GM04504 (cell line): Measurements from ENCODE around the gene KRT17.

ENCODE experiments used
- DNase-seq: peaks from one replicate; pipeline ENCODE4 v3.0.0-alpha.2; 2012; ENCODE audit warnings: low read depth

KRT17 gene

DNA sequence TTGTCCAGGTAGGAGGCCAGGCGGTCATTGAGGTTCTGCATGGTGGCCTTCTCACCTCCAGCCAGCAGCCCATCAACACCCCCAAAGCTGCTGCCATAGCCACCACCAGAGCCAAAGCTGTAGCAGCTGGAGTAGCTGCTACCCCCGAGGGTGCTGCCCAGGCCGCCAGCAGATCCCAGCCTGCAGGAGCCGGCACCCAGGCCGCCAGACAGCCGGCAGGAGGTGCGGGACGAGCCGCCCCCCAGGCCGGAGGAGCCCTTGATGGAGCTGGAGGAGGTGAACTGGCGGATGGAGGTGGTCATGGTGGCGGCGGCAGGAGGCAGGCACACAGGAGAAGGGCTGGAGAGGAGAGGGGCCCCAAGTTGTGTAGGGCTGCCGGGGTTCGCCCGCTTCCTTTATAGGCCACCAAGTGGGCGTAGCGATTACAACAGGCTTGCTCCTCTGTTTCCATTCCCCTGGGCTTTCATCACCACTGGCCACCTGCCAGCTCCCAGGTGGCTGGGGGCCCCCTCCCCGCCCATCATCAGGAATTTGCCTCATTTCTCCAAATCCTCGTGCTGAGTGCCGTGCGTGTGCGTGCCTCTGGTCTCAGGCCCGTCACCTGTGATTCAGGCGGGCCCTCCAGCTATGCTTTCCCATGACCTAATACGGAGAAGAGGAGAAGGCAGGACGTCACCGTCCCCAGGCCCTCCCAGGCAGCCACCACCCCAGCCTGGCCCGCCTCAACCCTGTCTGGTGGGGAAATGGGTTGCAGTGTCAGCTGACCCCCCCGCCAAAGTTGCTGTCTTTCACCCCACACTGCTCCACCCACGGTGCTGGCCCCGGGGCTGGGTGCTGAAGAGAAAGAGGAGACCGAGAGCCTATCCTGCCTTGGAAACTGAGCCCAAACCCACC is at the start of gene KRT17:
Gene KRT17, minus strand, starts transcription at position 368 of the 894 bp plus-strand sequence. Its CDS starts 66 bp downstream, at position 302.
- DNase-seq, result no peak

- DNase-seq, result no peak
Measured at GRCh38 chr17:41672153-41672552, 47.8 kb upstream of the KRT17 start.

- DNase-seq, result no peak
Measured at GRCh38 chr17:41667280-41668041, 43.1 kb upstream of the KRT17 start.

DNA sequence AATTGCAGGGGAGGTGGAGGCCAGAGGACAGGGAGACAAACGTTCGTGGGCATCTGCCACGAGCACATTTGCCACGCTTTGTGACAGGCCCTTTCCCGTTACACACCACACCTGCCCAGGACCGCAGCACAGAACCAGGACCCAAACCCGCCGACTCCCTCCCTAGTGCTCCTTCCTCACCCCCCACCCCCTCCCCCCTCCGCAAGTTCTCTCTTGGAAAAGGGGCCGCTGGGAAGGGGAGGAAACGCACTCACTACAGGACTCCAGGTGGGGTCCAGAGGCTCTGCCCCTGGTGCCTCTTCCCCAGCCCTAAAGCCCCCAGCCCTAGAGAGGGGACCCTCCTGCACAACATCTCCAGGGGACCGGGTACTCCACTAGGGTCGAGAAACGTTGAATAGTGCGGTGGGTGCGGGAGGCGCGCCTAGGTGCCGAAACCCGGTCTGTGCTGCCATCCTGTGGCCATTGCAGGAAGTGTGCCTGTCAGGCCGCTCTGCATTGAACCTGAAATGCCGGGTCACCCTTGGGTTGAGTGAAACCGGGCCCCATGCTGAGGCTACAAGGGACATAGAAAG is 42.4 kb upstream of the KRT17 start:
- no peak for DNase-seq

DNA sequence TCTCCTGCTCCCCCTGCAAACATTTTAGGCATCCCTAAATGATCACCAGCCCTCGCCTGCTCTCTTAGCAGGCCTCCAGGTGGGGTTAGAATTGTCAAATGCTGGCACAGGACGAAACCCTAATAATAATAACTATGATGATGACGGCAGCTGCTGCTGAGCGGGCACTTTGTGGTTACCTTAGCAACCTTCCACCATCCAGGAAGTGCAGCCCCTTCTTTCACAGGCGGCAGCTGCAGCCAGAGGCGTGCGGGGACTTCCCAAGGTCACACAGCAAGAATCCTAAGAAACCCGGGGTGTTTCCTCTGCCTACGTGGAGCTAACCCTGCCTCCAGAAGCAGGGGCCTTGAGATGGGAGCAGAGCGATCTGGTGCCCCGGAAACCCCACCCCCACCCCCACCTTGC is 41.9 kb upstream of the KRT17 start:
- DNase-seq, result no peak

GRCh38 chr17:41665566-41666236 is 41.3 kb upstream of the KRT17 start:
- no peak for DNase-seq

DNA sequence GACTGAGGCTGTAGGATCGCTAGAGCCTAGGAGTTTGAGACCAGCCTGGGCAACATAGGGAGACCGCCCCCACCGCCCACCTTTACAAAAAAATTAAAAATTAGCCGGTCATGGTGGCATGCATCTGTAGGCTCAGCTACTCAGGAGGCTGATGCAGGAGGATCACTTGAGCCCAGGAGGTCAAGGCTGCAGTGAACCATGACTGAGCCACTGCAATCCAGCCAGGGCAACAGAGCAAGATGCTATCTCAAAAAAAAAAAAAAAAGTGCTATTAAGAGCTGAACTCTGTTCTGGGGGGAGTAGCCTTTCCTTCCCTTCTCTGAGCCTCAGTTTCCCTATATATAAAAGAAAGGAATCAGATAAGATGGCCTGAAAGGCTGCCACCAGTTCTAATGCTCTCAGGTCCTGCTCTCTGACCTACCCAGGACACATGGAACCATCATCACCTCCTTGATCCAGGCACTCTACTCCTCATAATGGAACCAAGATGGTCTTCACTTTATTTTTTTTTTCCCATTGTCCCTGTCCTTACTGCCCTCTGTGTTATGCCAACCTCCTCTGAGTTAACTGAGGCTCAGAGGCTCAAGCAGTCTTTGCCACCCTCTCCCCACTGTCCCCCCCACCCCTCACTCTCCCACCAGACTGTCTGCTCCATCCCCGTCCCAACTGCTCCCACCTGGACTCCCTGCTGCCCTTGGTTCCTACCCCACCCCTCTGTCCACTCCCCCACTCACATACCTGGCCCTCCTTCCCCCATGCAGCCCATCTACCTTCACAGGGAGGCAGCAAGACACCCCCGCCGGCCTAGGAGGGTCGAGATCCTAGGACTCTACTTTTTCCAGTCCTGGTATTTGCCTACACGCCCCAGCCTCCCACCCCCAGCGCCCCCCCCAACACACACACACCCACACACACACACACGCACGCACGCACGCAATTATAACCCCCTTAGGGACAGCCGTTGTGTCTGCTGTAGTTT is 40.5 kb upstream of the KRT17 start:
- DNase-seq, result no peak

- DNase-seq, result no peak
Measured at GRCh38 chr17:41664172-41664457, 39.7 kb upstream of the KRT17 start.

GRCh38 chr17:41663451-41664171 is 39.2 kb upstream of the KRT17 start:
- DNase-seq, result no peak

DNA sequence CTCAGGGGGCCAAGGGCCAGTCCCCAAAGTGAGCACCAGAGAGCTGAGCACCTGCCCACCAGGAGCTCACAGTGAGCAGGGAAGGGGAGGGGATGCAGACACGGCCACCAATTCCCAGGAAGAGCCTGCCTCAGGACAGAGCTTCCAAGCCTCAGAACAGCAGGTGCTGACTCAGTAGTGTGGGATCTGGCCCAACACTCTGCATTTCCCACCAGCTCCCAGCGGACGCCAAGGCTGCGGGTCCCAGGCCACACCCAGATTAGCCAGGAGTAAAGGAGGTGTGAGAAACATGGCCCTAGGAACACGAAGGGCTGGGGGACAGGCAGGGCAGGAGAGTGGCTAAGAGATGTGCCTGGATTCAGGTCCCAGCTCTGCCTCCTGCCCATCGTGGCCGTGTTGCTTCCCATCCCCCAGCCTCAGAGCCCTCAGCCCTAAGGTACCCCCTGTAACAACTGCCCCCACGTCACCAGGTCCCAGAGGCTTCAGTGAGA is 35.9 kb upstream of the KRT17 start:
- no peak for DNase-seq

- DNase-seq, result no peak
Measured at GRCh38 chr17:41659427-41660212, 35.2 kb upstream of the KRT17 start.

GRCh38 chr17:41658846-41659245 is 34.5 kb upstream of the KRT17 start:
- no peak for DNase-seq

- no peak for DNase-seq
Measured at GRCh38 chr17:41657936-41658335, 33.6 kb upstream of the KRT17 start.

- no peak for DNase-seq
Measured at GRCh38 chr17:41657176-41657754, 32.9 kb upstream of the KRT17 start.

GRCh38 chr17:41656249-41657023 is 32.1 kb upstream of the KRT17 start:
- no peak for DNase-seq

GRCh38 chr17:41655611-41656111 is 31.3 kb upstream of the KRT17 start:
- no peak for DNase-seq

DNA sequence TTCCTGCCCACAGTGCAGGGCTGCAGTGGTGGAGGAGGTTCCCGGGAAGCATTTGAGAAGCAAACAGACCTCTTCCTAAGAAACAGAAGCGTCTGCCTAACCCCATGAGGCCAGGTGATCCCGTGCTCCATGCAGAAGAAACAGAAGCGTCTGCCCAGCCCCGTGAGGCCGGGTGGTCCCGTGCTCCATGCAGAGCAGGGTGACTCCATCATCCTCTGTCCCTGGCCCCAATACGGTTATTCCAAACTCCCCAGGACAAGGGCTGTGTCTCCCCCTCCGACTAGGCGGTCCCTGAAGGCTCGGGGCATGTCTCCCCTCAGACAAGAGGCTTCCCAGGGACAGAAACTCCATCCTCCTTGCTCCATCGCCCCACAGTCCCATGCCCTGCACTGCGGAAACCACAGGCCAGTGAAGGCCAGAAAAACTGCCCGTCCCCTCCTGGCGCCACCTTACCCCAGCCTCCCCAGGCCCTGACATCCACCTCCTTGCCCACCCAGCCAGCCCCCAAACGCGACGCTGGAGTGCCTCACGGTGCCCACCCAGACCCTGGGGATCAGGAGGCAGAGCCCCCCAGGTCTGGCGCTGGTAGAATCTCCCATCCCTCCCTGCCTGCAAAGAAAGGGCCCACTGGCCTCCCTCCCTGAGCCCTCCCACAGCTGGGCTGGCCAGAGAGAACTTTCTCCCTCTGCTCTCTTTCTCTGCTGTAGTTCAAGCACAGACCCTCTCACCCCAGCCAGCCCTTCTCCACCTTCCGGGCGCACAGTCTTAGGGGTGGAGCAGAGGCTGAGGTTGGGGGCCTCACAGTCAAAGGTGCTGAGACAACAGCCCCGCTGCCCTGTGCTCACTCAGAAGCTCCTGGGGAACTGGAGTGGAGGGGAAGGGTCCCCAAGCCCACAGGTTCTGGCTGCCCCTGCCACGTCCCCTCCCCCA is 30.6 kb upstream of the KRT17 start:
- DNase-seq, result no peak
